GM03348 (cell line): ENCODE data around the gene DHX36.

Source experiments
- DNase-seq: peaks from one replicate; pipeline ENCODE4 v3.0.0; 2012; ENCODE audit warnings: low spot score

Gene DHX36

DNA sequence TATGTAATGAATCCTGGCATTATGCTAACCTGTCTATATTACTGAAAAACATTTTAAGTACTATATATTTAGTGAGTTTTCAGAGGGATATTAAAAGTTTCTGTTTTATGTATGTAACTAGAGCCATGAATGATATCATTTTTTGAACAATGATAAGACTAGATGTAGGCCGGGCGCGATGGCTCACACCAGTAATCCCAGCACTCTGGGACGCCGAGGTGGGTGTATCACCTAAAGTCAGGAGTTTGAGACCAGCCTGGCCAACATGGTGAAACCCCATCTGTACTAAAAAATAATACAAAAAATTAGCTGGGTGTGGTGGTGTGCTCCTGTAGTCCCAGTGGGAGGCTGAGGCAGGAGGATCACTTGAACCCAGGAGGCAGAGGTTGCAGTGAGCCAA, 34.1 kb downstream of the DHX36 start:
- DNase-seq = no peak

DNA sequence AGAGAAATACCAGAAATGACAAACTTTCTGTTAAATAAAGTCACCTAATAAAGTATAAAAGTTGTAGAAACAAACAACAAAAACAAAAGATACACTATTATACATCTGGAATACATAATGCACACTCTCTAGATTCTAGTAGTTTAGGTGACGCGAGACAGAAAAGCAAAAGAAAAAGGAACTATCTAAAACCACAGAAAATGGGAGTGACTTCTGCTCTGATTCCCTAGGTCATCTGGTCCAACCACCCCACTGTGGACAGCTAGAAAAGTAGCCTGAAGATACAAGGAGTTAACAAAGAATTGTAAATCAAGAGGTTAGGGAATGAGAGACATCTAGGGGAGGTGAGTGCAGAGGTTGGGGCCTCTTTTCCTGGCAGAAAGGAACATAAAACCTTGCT, 39.1 kb downstream of the DHX36 start:
- DNase-seq = no peak

DNA sequence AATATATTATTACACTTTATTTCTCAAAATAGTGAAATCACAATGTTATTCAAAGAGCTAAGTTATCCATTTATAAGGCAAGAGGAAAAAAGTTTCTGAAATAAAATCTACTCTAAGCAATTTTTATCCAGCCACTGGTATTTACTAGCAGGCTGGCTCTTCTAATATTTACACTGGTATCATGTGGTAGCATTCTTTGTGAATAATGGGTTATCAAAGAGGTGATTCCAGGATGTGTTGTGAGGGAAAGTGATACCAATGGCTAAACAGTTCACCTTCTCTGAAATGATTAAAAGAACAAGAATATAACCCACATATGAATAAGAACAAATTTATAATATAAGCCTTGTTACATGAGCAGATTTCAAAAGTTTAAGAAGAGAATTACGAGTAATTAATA, 44.1 kb downstream of the DHX36 start:
- DNase-seq = no peak

DNA sequence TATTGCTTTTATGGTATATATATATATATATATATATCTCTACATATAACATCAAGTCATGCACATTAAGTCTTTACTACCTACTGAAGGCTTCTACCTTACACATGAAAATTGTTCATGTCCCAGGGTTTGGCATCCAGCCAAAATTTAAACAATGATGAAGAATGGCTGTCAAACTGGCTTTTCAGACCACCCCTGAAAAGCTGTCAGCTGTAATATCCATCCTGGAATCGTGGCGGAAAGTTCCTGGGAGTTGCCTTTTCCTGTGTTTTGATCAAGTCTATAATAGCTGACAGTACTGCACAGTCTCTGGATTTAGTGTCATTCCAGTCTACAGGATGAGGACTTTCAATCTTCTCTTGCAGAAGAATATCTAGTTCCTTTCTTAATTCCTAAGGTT, 48.3 kb downstream of the DHX36 start:
- DNase-seq = no peak

DNA sequence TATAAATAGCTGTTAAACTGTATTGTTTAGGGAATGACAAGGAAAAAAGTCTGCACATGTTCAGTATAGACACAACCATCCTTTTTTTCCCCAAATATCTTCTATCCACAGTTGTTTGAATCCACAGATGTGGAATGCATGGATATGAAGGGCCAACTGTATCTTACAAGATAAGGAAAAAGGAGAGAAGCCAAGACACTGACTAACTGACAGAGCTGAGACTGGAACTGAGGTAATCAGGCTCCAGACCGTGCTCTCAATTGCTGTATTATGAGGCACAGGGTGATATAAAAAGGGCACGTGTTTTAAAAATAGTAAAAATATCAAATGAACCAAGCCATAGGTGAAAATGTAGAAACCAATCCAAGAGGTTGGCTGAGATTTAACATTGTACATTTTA, 49.0 kb downstream of the DHX36 start:
- no peak for DNase-seq

DNA sequence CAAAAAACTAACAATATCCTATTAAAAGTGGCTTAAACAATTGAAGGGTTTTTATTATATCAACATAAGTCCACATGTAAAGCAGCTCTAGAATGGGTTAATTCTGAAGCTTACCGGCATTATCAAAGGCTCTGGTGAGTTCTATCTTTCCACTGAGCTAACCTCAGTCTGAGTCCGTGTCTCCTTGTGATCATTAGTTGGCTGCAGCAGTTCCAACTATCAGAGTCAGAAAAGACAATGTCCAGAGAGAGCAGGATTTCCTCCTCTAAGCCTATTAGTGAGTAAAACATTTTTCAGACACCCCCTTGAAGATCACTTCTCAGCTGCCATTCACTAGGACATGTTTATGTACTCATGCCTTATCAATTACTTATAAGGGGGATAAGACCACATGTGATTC, 49.9 kb downstream of the DHX36 start:
- DNase-seq = no peak

DNA sequence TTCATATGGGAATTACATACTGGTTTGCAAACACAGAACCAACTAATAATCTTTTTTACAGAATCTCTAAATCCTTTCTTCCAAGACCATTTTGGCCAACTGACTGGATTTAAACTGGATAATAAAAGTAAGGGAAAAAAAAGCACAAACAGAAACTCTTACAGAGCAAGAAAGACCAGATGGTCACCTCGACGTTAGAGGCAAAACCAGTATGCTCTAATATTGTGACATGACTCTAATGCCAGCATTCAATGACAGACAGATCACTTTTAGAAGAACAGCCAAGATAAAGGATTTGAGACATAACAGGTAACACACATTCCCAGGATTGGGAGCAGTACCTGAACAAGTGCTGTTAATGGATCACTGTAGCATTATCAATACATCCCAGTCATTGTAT, 50.9 kb downstream of the DHX36 start:
- no peak for DNase-seq

DNA sequence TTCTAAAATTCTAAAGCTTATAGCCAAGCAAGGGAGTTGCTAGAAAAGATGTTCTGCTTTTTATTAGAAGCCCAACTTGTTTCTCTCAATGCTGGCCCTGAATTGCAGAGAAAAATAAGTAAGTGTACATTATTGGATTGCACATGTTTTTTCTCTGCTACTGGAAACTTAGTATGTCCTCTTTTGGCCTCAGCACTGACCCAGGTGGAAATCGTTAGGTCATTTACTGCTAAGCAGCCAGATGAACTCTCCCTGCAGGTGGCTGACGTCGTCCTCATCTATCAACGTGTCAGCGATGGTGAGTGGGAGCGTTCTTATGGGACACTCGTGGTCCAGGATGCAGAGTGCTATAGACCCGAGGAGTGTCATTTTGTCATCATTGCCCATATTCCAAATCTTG, 69.8 kb downstream of the DHX36 start:
- DNase-seq = no peak

DNA sequence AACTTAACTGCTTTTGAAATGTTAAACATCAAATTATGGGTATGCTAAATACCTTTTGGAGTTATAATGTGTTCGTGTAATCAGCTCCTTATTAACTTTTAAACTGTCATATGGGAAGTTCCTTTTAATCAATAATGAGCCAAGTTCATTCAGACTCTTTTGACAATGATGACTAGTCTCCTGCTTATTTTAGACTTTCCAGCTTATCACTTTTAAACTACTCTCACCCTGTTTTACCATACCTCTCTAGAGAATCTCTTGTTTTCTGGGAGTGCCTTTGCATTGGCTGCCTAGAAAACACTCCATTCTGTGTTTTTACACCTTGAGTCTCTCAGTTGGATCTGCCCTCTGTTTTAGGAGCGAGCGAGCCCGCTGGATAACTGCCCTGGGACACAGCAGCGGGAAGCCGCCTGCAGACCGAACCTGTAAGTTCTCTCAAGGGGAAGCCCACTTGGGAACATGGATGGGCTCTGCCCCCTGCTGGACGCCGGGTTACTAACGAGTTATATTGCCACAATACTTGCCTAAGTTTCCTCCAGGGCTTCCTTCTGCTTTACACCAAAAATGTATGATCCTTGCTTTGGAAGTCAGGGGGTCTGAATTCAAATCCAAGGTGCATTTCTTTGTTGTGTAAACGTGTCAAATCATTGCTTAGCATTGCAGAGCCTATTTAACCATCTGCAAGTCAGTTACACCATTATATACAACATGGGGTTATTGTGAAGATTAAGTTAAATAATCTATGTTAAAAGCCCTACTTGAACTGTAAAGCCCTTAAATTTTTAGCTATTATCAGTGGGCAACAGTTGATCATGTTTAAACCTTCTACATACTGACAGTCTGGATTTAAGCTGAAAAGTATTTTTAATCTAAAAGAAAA, 71.3 kb downstream of the DHX36 start:
- peak; percentile 91 for DNase-seq

DNA sequence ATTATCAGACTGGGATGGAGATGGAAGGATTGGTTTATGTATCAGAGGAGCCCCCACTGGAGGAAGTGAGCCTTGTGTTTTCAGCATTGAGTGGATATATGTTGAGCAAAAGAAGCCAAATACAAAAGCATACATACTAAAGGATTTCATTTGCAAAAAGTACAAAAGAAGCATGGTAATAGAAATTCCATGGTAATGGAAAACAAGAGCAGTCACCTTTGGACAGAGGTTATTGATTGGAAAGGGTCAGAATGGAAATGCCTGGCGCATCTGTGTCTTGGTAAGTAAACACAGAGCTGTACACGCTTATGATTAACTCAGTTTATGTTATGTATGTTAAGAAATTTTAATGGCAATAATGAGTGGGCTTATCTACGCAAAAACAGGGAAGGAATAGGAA, 72.7 kb downstream of the DHX36 start:
- no peak for DNase-seq

DNA sequence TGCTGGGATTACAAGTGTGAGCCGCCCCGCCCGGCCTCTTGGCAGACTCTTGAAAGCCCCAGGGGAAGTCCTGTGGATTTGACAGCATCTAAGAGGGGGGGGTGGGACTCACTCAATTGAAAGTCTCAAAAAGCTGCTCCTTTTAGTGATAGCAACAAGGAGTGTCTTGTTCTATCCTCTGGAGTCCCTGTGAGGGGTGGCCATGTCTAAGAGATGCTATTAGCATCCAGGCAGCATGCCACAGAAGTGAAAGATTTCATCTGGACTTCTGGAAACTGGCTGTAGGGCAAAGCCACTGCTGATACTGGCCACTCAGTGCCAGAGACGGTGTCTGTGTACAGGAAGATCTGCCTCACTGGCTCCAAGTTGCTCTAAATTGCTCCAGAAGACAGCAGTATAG, 74.0 kb downstream of the DHX36 start:
- no peak for DNase-seq

DNA sequence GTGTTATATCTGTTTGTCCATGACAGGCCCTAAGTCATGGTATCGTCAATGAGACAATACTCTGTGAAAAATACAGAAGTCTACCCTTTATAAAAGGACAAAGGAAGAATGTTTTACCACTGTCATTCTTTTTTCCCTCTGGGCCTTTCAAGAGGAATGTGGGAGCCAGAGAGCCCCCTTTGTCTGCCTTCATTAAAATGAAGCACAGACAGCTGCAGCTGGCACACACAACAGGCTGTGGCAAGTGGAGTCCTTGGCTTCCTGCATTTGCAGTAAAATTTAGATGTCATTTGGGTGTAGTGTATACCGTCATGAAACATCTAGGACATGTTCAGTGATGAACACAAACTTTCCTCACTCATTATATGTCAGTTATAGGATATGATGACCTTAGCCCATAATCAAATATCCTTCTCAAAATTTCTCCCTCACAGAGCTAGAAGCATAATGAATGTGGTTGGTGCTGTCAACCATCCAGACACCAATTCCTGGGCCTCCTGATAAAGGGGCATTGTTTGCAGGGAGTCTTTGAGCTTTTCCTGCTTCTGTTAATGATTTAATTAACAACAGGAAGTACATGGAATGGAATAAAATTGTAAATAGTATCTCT, 76.4 kb downstream of the DHX36 start:
- DNase-seq = no peak

DNA sequence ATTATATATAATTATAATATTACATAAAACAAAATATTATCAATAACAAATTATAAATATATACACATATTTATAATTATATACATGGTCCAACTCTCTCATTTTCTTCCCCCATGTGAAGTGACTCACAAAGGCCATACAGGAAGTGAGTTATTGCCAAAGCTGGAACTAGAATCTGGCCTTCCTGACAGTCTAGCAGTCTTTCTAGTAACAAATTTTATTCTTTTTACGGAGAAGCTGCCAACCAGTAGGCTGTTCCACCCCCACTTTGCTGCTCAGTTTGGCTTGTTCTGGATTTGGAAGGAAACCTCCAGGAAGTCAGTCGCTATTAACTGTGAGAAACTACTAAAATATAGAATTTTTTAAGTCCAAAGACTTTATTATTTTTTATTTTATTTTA, 79.6 kb downstream of the DHX36 start:
- peak; percentile 55 for DNase-seq

DNA sequence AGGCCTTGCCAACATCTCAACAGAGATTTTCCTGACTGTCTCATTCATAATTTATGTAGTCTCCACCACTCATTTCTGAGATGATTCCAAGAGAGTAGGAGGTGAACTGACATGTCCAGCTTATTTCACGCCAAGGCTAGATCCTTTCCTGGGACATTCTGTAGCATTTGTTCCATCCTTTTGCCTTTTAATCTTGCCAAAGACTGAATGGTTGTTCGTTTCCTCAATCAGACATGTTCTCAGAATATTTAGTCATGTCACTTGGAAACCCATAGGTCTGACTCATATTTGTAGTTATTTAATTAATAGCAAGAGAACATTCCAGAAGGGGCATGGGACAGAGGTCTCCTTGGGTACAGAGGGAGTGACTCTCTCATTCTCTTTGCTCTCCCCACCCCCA, 80.9 kb downstream of the DHX36 start:
- peak; percentile 45 for DNase-seq

DNA sequence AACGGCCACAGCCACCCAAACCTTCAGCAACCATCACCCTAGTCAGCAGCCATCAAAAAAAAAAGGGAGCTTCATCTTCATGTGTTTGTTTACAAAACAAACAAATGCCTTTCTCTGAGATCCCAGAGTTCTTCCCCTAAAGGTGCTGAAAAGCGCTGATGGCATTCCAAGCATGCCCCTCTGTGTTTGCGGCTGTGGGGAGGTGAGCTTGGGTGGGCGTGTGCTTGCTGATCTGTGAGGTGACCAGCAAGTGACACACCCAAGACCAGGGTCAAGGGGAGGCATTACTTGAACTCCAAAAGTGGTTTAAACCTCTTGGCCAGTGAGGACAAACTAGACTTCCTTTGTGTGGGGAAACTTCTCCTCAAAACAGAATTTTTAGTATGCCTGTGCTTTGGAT, 81.5 kb downstream of the DHX36 start:
- no peak for DNase-seq

DNA sequence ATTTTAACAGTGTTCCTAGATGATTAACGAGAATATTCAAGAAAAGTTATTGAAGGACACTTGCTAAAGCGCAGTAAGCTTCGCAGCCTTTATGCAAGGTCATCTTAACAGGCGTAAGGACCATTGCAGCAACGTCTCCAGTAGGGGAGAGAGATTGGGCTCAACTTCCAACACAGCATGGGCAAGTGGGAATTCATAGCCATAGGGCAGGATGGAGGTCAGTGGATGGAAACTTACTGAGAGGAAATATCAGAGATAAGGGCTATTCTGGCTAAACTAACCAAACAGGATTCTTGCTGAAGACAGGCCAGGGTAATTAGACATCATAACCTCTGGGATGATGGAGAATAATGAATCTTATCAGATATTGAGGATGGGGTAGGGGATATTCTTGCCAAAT, 82.8 kb downstream of the DHX36 start:
- DNase-seq = no peak

DNA sequence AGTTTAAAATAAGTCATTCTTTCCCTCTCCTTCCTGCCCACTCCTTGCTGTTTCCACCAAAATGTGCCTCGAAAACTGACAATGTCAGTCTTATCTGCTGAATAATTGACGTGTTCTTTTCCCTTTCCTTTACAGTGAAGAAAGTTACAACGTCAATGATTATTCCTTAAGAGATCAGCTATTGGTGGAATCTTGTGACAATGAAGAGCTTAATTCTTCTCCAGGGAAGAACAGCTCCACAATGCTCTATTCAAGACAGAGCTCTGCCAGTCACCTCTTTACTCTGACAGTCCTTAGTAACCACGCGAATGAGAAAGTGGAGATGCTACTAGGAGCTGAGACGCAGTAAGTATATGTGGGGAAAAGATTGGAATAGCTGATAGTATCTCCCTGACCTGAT, 84.1 kb downstream of the DHX36 start:
- no peak for DNase-seq

DNA sequence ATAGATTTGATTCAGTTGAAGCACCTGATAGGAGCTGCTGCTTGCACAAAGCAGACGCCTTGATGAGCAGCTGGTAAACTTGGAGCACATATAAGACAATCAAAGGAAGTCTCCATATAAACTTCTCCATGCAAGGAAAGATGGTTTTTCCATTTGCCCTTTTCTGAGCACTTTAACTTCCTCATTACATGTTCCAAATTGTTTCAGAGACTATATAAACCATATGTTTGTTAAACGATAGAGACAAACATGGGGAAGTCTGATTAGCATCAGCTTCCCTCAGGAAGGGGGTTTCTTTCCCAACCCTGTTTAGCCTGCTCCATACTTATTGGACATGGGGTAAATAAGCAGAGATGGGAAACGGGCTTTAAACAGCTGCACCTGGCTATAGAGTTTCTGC, 88.0 kb downstream of the DHX36 start:
- DNase-seq = no peak

DNA sequence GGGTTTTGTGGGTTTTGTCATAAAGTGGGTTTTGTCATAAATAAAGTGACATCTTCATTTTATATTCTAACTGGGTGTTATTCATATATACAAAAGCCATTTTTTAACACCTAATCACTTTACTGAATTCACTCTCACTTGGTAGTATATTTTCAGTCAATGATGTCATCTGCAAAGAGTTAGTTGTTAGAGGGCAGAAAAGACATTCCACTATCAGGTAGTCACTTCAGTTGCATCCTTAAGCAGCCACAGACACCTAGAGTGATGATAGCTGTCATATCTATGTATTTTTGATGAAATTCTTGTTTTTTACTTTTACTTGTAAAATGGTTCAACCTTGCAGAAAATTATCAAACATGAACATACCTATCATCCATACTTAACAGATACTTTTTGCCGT, 89.0 kb downstream of the DHX36 start:
- peak; percentile 27 for DNase-seq

DNA sequence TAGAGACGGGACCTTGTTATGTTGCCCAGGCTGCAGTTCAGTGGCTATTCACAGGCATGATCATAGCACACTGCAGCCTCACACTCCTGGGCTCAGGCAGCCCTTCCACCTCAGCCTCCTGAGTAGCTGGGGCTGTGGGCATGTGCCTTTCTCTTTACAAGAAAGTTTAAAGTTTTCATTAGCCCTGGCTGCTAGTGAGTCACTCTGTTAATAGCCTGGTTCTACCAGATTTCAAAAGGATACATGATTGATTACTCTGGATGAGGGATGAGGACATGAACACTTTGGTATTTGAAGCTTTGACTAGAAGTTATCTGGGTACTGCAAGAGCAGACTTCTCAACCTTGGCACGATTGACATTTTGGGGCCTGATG, 95.1 kb downstream of the DHX36 start:
- no peak for DNase-seq

DNA sequence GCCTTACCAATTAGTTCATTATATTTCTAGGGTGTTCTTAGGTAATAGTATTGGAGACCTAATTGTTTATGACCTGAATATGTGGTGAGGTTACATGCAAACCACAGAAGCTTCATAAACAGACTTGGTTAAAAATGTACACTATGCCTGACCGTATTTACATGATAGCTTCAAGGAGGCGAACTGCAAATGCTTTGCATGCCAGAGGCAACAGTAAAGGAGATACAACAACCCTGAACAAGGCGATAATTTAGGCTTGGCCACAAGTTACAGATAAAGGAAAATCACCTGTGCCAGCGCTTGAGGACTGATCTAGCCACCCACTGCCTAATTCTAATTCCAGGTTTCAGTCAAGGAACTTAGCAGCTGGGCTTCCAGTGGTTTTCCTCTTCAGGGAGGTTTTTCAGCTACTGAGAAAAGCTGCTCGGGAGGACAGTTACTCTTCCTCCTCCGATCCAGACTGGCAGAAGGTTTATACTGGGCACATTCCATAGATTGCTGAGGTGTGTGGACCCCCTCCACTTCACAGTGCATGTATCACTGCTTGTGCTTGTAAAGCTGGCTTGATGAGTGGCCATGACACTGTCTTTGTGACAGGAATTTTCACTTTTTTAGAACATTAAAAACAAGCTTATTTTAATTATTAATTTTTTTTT, 95.6 kb downstream of the DHX36 start:
- DNase-seq = no peak

DNA sequence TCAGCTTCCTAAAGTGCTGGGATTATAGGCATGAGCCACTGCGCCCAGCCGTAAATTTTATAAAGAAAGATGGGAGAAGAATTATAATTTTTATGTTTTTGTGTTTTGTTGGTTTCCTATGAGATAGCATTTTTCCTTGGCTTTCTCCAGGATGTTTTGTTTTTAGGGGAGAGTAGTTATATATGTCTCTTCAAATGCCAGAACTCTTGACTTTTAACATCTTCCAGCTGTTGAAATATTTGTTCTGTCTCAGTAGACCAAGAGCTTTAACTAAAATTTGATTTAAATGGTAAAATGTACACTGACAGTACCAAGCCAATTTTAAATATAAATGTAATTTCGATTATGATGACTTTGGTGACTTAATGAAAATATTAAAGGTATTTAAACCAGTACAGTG, 96.8 kb downstream of the DHX36 start:
- DNase-seq = no peak

DNA sequence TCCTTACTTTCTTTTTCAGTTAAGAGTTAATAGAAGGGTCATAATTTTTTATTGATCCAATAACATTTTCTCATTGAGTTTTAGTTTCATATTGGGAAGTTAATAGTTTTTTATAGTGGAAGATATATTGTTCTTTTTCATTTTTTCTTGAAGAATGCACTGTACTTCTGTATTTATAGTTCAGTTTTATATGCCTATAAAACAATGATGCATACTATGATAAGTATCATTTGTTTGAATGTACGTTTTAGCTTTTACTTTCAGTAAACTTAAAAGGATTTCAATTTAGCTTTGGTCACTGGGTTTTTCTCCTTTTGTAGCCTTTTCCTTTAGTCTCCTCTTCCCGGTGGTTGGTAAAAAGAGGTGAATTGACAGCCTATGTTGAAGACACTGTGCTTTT, 98.8 kb downstream of the DHX36 start:
- DNase-seq = no peak

DNA sequence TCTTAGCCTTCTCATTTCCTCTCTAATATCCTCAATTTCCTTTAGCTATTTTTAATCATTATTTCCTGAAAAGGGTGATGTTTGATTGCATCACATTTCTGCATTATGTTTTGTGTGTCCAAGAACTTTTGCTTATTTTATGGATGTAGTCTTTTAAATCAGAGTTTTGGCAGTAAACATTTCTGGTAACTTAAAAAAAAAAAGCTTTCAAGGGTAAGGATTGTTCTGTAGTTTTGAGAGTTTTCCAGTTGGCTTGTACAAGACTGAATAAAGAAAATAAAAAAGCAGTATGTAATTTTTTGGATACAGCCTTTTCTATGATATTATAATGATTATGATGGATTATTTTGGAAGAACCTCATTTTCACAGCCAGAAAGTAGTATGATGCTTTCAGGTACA, 99.4 kb downstream of the DHX36 start:
- DNase-seq = no peak
